GM18498 (cell line): ENCODE data around the gene CMIP.

ENCODE experiments used
- ATAC-seq: cut with Tn5 transposase; IDR thresholded peaks from one replicate; pipeline ENCODE4 v1.9.1; 2021; ENCODE audit warnings: mild to moderate bottlenecking, moderate library complexity; ENCODE audit not compliant: unreplicated experiment

CMIP gene

DNA sequence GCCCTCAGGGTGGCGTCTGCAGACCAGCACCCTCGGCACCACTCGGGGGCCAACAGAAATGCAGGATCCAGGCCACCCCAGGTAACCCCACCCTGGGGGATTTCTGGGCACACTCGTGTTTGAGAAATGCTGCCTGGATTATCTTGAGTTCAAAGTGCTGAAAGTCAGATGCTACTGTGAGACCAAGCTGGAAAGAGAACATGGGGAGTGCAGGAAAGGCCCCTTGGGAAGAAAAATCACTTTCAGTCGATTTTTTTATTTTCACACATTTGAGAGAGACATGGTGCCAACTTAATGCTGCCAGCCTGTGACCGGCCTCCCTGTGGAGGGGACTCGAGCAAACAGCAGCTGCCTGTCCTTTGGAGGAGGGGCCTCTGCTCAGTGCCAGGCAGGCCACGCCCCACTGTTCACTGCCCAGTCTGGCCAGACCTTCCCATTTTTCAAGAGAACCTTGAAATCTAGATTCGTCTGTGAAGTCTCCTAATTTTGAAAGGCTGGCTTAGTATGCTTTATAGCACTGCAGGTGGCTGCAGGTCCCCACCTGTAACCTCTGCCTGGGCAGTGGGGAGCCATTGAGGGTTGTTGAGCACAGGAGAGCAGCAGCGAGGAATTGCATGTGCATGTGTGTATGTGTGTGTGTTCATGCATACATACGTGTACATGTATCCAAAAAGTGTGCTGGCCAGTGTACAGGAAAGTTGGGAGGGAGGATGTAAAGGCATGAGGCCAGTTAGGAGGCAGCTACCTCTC lies 263.8 kb downstream of the CMIP start:
- ATAC-seq = no peak

DNA sequence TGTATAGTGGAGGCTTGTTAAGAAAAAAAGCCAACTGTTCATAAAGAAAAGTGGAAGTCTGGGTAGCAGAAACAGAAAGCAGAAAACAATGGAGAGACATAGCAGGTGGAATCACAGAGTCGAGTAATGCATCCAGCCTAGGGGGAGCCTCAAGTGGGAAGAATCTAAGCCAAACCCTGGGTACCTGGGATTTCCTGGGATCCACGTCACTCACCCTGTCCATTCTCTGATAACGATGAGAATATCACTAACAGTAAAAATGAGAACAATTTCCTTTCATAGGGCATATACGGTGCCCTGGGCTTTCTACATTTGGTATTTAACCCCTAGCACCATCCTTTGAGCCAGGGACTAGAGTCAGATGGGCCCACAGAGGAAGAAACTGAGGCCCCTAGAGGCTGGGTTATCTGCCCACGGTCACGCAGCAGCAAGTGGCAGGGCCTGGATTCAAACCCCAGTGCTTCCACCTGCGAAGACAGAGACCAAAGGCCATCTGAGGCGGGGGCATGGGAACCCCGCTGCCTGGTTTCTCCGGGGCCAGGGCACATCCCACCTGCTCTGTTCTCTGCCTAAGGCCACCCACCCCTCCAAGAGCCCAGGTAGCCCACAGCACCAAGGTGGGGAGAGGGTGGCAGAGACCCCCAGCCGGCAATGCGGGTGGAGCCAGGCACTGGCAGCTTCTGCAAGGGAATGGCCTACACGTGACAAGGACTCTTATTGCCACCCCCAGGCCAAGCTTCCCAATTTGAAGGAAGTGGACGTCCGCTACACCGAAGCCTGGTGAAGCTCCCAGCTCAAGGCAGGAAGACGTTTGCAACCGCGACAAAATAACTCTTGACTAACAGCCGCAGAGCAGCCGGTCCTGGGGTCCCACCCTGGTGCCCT lies 264.6 kb downstream of the CMIP start:
- ATAC-seq = no peak

DNA sequence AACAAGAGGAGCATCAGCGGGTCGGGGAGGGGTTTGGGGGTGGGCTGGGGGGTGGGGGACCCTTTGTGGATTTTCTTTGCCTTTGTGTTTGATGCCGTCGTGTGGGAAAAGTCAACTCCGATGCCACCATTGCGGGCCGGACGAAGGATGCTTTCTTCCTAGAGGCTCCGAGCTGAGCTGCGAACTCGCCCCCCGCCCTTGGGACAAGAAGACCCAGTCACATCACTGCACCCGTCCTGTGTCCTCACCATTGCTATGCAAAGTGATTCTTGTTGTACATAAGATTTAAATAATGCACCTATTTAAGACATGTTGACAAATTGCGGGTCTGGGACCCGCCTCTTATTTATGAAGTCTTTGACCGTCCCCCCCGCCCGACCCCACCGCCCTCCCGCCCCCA lies 265.4 kb downstream of the CMIP start:
- ATAC-seq = no peak

DNA sequence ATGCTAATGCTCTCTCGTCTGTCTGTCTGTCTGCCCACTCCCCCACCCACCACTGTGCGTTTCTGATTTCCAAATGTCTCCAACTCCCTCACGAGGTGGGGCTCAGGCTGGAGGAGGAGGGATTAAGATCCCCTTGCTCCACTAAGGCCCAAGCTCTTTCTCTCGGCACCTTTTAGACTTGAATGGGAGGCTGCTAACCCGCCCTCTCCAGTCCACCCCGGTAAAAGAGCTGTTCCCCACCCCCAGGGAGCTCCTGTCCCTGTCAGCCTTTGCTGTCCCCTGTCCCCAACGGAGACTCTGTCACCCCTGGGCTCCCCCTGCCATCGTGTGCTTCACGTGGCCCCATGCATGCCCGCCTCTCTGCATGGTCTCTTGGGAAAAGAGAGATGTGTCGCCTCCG lies 266.0 kb downstream of the CMIP start:
- ATAC-seq = no peak

DNA sequence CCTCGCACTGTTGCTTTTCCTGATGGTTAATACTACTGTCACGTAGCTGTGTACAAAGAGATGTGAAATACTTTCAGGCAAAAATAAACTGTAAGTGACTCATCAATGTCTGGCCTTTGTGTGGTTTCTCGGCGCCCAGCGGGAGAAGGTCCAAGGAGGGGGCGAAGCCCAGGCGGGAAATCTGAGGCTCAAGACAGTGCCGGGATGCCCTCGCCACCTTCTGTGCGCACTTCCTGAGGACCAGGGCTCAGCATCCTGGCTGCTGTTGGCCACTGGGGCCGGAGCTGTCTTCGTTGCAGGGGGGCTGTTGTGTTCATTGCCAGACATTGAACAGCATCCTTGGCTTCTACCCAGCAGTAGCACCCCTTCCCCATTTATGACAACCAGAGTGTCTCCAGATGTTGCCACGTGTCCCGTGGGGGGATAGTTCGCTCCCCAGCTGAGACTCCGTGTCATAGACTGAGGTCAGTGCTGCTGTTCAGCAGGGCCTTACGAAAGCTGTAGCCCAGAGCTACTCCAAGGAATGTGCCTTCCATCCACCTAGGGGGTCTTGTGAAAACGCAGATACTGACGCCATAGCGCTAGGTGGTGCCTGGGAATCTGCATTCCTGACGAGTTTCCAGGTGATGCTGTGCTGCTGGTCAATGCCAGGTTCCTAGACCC lies 267.2 kb downstream of the CMIP start:
- ATAC-seq = no peak

DNA sequence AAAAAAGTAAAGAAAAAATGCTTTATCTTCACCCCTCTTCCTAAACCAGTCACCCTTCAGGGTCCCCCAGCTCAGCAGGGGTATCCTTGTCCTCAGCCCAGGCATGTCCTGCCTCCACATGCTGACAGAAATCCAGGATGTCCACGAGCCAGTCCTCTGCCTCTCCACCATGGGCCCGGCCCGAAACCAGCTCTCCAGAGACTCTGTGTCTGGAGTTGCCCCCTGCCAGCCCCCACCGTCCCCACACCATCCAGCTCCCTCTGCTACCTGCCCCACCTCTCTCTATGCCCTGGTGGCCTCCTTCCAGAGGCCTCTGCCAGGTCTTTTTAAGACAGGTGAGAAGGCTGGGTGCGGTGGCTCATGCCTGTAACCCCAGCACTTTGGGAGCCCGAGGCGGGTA lies 268.1 kb downstream of the CMIP start:
- ATAC-seq = no peak

DNA sequence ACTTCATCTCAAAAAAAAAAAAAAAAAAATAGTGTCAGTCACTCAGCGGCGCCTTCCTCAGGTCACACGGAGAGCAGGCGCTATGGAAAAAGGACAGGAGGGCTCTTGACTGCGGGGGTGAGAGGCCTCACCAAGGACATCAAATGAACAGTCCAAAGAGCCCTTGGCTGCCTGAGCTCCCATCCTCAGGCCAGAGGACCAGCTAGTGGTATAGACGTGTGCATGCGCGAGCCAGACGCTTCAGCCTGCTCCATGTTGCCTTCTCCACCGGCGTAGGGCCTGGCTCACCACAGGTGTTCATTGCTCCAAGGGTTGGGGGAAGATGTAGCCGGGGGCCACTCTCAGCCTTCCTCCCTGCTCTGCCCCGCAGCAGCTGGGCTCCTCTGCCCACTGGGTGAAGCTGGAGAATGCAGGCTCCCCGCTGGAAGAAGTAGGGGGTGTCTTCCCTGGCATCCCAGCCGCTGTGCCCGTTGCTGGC lies 268.7 kb downstream of the CMIP start:
- ATAC-seq = no peak

DNA sequence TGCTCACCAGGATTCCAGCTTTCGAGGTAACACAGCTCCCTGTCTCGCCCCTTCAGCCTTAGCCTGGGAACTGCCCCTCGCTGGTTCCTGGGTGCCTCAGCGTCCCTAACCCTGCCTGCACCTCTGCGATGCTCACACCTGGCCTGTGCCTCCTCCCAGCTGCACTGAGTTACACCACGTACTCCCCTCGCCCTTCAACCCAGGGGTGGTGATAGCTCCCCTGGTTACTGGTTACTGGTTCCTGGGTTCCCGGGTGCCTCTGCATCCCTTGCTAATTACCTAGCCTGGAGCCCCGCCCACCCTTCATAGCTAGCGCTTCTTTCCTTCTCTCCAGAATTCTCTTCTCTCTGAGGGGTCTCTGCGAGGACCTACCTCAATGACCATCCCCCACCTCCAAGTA lies 269.2 kb downstream of the CMIP start:
- ATAC-seq = no peak

DNA sequence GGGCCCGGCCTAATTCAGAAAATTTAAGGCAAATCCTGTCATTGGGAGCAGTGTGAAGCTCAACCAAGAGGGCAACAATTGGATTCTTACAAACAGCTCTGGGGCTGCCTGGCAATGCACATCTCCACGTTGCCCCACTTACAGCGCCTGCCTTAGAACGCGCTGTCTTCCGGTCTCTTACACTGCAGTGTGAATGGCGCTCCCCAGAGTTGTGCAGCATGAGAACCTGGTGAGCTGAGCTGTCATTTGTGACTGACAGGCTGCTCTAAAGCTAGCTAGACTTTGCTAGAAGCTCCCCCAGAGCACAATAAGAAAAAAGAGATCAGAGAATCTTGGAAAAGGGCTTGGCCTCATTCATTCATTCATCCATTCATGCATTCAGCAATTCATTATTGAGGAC lies 270.0 kb downstream of the CMIP start:
- ATAC-seq = no peak

DNA sequence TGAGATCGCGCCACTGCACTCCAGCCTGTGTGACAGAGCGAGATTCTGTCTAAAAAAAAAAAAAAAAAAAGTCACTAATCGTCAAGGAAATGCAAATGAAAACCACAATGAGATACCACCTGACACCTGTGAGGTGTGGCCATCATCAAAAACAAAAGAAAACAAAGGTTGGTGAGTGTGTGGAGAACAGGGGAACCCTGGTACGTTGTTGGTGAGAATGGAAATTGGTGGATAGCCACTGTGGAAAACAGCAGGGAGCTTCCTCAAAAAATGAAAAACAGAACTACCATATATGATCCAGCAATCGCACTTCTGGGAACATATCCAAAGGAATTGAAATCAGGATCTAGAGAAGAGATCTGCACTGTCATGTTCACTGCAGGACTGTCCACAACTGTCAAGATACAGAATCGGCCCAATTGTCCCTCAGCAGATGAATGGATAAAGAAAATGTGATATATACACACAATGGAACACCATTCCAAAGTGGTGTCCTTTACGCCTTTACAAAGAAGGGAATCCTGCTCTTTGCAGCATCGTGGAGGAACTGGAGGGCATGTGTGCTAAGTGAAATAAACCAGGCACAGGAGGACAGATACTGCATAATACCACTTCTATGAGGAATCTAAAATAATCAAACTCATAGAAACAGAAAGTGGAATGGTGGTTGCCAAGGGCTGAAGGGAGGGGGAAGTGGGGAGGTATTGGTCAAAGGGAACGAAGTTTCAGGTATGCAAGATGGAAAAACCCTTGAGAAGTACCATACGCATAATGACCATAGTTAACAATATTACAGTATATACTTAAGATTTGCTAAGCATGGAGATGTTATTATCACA lies 271.0 kb downstream of the CMIP start:
- peak; percentile 61 for ATAC-seq

DNA sequence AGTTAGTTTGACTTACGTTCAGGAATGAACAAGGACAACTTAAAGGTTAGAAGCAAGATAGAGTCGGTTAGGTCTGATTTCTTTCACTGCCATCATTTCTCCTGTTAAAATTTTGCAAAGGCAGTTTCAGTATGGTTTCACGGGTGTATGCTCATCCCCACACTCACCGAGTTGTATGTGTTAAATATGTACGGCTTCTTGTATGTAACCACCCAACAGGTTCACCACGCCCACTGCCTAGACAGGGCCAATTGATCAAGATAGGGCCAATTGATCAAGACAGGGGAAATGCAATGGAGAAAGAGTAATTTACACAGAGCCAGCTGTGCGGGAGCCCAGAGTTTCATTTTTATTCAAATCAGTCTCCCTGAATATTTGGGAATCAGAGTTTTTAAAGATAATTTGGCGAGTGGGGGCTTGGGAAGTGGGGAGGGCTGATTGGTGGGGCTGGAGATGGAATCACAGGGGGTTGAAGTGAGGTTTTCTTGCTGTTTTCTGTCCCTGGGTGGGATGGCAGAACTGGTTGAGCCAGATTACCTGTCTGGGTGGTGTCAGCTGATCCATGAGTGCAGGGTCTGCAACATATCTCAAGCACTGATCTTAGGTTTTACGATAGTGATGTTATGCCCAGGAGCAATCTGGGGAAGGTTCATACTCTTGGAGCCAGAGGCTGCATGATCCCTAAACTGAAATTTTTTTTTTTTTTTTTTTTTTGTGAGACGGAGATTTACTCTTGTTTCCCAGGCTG lies 272.0 kb downstream of the CMIP start:
- ATAC-seq = peak; percentile 62

DNA sequence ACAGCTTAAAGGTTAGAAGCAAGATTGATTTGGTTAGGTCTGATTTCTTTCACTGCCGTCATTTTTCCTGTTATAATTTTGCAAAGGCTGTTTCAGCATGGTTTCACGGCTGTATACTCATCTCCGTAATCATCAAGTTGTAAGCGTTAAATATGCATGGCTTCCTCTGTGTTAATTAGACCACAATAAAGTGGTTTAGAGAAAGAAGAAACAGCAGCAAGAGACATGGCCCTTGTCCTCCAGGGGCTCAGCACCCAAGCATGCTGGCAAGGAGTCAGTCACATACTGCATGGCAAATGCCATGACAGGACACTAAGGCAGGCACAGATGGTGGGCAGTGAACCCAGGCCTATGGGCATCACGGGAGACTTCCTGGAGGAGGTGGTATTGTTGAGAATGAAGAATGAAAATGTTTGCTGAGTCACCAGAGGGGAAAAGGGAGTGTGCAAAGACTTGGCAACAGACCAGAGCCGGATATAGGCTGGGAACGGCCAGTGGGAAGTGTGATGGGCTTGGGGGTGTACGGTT lies 273.1 kb downstream of the CMIP start:
- ATAC-seq = no peak

DNA sequence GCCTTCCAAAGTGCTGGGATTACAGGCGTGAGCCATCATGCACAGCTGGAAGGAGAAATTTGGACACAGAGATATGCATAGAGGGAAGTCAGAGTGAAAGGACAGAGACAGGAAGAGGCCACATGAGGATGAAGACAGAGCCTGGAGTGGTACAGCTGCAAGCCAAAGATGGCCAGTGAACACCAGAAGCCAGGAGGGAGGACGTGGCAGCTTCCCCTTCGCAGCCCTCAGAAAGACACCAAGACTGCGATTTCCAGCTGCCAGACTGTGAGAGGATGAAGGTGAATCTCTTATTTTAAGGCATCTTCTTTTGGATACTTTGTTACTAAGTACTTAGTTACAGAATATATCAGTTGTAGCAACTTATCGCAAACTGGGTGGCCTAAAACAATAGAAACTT lies 274.0 kb downstream of the CMIP start:
- no peak for ATAC-seq

DNA sequence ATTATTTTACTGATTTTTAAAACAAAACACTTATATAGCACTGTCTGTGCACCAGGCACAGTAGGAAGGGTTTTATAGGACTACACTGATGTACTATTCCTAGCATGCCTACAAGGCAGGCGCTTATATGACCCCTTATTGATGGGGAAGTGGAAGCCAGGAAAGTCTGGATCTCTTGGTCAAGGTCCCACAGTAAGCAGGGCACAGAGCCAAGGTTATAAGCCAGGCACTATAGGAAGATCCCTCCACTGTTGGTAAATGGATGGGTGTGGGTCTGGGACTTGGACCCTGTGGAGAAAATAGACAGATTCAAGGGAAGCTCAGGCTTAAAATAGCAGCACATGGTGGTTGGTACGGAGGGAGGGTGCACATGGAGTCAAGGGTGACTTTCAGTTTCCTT lies 275.4 kb downstream of the CMIP start:
- ATAC-seq = no peak

DNA sequence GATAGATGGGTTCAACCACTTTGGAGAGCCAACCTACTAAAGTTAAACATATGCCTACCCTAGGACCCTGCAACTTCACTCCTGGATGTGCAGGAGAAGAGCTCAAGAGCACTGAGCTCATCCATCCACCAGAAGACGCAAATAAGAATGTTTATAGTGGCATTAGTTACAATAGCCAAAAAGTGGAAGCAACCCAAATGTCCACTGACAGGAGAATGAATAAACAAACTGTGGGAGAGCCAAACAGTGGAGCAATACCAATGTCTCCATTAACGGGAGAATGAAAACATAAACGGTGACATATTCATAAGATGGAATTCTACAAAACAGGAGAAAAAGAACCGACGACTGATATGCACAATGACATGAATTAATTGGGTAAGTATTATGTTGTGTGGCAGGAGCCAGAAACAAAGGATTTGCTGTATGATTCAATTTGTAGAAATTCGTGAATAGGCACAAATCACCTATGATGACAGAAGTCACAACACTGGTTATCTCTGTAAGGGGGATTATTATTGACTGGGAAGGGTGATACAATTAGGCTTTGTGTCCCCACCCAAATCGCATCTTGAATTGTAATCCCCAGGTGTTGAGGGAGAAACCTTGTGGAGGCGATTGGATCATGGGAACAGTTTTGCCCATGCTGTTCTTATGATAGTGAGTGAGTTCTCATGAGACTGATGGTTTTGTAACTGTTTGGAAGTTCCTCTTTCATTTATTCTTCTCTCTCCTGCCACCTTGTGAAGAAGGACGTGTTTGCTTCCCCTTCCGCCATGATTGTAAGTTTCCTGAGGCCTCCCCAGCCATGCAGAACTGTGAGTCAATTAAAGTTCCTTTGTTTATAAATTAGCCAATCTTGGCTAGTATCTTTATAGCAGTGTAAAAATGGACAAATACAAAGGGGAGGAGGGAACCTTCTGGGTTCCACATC lies 276.6 kb downstream of the CMIP start:
- ATAC-seq = no peak

DNA sequence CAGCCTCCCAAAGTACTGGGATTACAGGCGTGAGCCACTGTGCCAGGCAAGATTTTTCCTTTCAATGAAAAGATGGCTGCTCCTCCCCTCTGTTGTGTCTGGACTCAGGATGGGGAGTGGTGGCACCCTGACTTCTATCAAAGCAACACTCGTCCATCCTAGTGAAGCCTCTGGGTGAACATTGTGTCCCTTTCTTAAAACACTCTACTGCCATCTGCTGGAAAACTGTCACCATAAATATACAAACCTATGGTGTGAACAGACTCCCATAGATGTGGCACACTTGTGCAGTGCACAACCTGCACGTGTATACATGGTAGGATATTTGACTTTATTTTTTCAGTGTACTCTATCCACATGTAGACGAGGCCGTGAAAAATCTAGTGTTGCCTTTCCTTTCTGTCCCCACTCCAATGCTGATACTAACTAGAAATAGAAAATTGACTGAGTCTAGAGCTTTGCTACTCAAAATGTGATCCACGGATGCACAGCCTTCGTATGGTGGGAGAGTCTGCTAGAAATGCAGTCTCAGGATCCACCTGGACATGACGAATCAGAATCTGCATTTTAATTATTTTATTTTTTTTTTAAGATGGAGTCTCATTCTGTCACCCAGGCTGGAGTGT lies 278.6 kb downstream of the CMIP start:
- ATAC-seq = no peak

DNA sequence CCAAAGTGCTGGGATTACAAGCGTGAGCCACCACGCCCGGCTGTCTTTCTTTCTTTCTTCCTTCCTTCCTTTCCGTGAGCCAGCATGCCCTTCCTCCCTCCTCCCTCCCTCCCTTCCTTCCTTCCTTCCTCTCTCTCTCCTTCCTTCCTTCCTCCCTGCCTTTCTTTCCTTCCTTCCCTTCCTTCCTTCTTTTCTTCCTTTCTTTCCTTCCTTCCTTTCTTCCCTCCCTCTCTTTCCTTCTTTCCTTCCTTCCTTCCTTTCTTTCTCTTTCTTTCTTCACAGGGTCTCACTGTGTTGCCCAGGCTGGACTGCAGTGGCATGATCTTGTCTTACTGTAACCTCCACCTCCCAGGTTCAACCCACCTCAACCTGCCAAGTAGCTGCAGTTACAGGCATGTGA lies 283.8 kb downstream of the CMIP start:
- no peak for ATAC-seq

DNA sequence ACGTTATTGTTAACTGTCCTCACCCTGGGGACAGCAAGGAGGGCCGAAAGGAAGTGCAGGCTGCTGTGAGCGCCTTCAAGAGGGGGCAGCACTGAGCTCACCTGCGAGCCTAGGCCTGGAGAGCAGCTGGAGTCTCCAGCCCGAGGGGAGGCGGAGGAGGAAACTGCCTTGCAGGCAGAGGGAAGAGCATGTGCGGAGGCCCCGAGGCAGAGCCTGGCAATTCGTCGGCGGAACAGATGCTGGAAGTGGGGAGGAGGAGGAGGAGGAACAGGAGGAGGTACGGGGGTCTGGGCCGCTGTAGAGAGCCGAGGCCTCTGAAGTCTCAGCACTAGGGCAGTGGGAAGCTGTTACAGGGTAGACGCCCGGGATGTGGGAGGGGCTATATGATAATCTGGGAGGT lies 284.8 kb downstream of the CMIP start:
- ATAC-seq = no peak
